Colonic mucosa (tissue), 4 donors: ENCODE measurements around the gene PSPH. TPM values are rescaled to one million over a fixed set of nuclear protein-coding genes. Genes with fewer than 3 reads are reported as not detected.
A peak's percentile ranks its signal among the peaks of the same experiment; 100 is the strongest.

ENCODE experiments used
- DNase-seq: peaks from one replicate; pipeline ENCODE4 v3.0.0-alpha.2; 2020
- H3K27ac ChIP-seq: fragments of 200-600 bp; one replicate; pipeline ENCODE4 v1.8.0; 2021
- H3K27me3 ChIP-seq: fragments of 200-600 bp; one replicate; pipeline ENCODE4 v1.8.0; 2021
- H3K36me3 ChIP-seq: fragments of 200-600 bp; one replicate; pipeline ENCODE4 v1.8.0; 2021
- H3K4me1 ChIP-seq: fragments of 200-600 bp; one replicate; pipeline ENCODE4 v1.8.0; 2021; ENCODE audit warnings: mild to moderate bottlenecking
- H3K4me3 ChIP-seq: fragments of 200-600 bp; one replicate; pipeline ENCODE4 v1.8.0; 2021
- H3K9ac ChIP-seq, 2 donors: one replicate each; pipeline ENCODE4 v1.7.0; 2013; ENCODE audit warnings: control low read depth in 2 of 2, low read depth in 2 of 2, low read length in 2 of 2
- H3K9me3 ChIP-seq: fragments of 200-600 bp; one replicate; pipeline ENCODE4 v1.8.0; 2021
- CTCF ChIP-seq: fragments of 200-600 bp; IDR thresholded peaks from one replicate; pipeline ENCODE4 v1.8.0; 2022; ENCODE audit warnings: antibody characterized with exemption, mild to moderate bottlenecking
- intact Hi-C: fragments of 100-400 bp; cut with DNase I; formaldehyde crosslinking; loops from one replicate; pipeline ENCODE4 v1.14.1; 2022
- total RNA-seq, 2 donors: library from RNA; stranded (reverse); fragmentation: NEBNext Ultra II Directional in 1 of 2; extraction: Animal tissue kit (Norgen Biotek cat#: 25700) in 1 of 2; gene quantifications; one replicate each; pipeline ENCODE4 v1.2.1, GENCODE V29; 2021
- donor health status: healthy.
- donor health status: DM: no; HTN: no; CAD: no.
- donor health status: DM: no; HTN: no; CAD: no.

Gene PSPH
- total RNA-seq, 2 donors from 2014 or later, result 7.5 to 23.4 TPM

- Histone ChIP-seq H3K4me1 (no peaks in the 10 kb centered on the region), H3K4me3 (no peak overlapping the region), H3K9me3 (no peaks in the 10 kb centered on the region), H3K36me3 (no peaks in the 10 kb centered on the region), H3K27ac (no peak overlapping the region), H3K27me3 (no peaks in the 10 kb centered on the region), H3K9ac (no peak overlapping the region)
- TF ChIP-seq CTCF, result no peak
- intact Hi-C loops, result no loop called here
- DNase-seq, result peak; percentile 35
Observed at GRCh38 chr7:56009695-56010094, 41.5 kb downstream of the PSPH start.

GRCh38 chr7:56007891-56008290 is 43.4 kb downstream of the PSPH start:
- H3K9me3 ChIP-seq, result no peaks in the 10 kb centered on the region
- H3K9ac ChIP-seq, result no peak overlapping the region
- H3K27ac ChIP-seq, result no peak overlapping the region
- H3K4me1 ChIP-seq, result no peaks in the 10 kb centered on the region
- intact Hi-C loops, result no loop called here
- no peak overlapping the region for H3K4me3 ChIP-seq
- H3K36me3 ChIP-seq, result no peaks in the 10 kb centered on the region
- no peak for TF ChIP-seq CTCF
- no peaks in the 10 kb centered on the region for H3K27me3 ChIP-seq
- no peak for DNase-seq

- no peak overlapping the region for H3K9ac ChIP-seq
- H3K27me3 ChIP-seq, result no peaks in the 10 kb centered on the region
- no peaks in the 10 kb centered on the region for H3K9me3 ChIP-seq
- intact Hi-C loops, result no loop called here
- no peak overlapping the region for H3K27ac ChIP-seq
- H3K4me3 ChIP-seq, result no peak overlapping the region
- H3K4me1 ChIP-seq, result no peaks in the 10 kb centered on the region
- DNase-seq, result no peak
- H3K36me3 ChIP-seq, result no peaks in the 10 kb centered on the region
- no peak for TF ChIP-seq CTCF
Observed at GRCh38 chr7:56007167-56007652, 44.0 kb downstream of the PSPH start.

GRCh38 chr7:56003749-56004148 is 47.5 kb downstream of the PSPH start:
- no peak overlapping the region for H3K4me3 ChIP-seq
- intact Hi-C loops, result loop anchor here (2.0 kb wide), 1 partner anchor 71 kb away; no protein-coding TSS in a partner anchor
- H3K4me1 ChIP-seq, result no peaks in the 10 kb centered on the region
- DNase-seq, result no peak
- H3K27ac ChIP-seq, result no peak overlapping the region
- H3K9ac ChIP-seq, result no peak overlapping the region
- H3K36me3 ChIP-seq, result no peaks in the 10 kb centered on the region
- TF ChIP-seq CTCF, result no peak
- H3K27me3 ChIP-seq, result no peaks in the 10 kb centered on the region
- H3K9me3 ChIP-seq, result no peaks in the 10 kb centered on the region

GRCh38 chr7:55996856-55997500 is 54.3 kb downstream of the PSPH start:
- Histone ChIP-seq H3K9me3 (no peaks in the 10 kb centered on the region), H3K9ac (no peak overlapping the region), H3K27me3 (no peaks in the 10 kb centered on the region), H3K27ac (no peak overlapping the region), H3K36me3 (no peaks in the 10 kb centered on the region), H3K4me3 (no peak overlapping the region), H3K4me1 (no peaks in the 10 kb centered on the region)
- no peak for DNase-seq
- intact Hi-C loops, result no loop called here
- no peak for TF ChIP-seq CTCF
